ENCODE results near the gene BCCIP.

- TF ChIP-seq, protein P1, sequence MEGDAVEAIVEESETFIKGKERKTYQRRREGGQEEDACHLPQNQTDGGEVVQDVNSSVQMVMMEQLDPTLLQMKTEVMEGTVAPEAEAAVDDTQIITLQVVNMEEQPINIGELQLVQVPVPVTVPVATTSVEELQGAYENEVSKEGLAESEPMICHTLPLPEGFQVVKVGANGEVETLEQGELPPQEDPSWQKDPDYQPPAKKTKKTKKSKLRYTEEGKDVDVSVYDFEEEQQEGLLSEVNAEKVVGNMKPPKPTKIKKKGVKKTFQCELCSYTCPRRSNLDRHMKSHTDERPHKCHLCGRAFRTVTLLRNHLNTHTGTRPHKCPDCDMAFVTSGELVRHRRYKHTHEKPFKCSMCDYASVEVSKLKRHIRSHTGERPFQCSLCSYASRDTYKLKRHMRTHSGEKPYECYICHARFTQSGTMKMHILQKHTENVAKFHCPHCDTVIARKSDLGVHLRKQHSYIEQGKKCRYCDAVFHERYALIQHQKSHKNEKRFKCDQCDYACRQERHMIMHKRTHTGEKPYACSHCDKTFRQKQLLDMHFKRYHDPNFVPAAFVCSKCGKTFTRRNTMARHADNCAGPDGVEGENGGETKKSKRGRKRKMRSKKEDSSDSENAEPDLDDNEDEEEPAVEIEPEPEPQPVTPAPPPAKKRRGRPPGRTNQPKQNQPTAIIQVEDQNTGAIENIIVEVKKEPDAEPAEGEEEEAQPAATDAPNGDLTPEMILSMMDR (conservative IDR thresholded peaks at IDR 0.05) = no peak
- no peak for TF ChIP-seq ZFX (IDR thresholded peaks at IDR 0.05)
Observed at GRCh38 chr10:125782616-125783015, 40.7 kb upstream of the BCCIP start.
